ENCODE results near the gene CX3CR1.

DNA sequence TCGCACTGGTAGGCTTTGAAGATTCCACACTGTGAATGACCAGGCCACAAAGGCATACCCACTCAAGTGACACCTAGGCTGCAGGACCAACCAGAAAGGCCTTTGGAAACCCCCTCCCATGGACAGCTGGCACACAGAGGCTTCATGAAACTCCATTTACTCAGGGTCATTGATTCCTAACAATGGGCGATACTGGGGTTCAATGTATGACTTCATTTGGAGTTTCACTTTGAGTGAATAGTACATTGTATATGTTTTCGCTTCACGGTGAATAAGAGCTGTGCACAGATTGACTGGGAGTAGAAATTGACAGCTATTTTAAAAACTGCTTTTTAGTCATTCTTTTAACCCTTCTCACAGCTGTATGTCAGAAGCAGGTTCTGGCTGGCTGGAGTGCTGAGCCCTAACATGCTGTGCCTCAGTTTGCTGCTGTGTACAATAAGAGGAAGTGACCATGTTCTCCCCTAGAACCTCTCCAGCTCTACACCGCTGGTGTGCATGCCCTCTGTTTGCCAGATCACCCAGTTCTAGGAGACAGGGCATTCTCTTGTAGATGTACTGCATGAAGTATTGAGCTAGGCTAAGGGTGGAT, 15.4 kb upstream of the CX3CR1 start:
- TF ChIP-seq, protein P1, sequence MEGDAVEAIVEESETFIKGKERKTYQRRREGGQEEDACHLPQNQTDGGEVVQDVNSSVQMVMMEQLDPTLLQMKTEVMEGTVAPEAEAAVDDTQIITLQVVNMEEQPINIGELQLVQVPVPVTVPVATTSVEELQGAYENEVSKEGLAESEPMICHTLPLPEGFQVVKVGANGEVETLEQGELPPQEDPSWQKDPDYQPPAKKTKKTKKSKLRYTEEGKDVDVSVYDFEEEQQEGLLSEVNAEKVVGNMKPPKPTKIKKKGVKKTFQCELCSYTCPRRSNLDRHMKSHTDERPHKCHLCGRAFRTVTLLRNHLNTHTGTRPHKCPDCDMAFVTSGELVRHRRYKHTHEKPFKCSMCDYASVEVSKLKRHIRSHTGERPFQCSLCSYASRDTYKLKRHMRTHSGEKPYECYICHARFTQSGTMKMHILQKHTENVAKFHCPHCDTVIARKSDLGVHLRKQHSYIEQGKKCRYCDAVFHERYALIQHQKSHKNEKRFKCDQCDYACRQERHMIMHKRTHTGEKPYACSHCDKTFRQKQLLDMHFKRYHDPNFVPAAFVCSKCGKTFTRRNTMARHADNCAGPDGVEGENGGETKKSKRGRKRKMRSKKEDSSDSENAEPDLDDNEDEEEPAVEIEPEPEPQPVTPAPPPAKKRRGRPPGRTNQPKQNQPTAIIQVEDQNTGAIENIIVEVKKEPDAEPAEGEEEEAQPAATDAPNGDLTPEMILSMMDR (IDR thresholded peaks at IDR 0.05) = no peak
- TF ChIP-seq POLR2A (IDR thresholded peaks at IDR 0.05) = no peak
